ENCODE data around the gene EML6.
"Not testable (repeated sequence)": the region's sequence is repeated elsewhere in the genome, so short reads cannot be mapped to it uniquely, and the experiment has no call there.

The EML6 gene

DNA sequence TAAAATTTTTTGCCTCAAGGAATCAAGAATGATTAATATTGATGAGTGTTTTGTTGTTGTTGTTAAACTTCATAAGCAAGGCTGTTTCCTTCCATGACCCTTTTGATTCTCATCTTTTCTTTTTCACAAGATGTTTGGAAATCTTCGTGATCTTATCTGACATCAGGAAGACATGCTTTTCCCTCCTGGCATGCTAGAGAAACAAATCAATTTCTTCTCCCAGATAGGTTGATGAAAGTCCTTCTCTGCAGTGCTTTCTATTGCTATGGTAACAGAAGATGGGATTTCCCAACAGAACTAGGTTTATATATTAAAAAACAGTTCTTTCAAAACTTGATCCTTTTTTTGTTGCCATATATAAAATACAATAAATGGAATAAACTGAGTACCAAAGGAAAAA is 85.2 kb downstream of the EML6 start:
- DNase-seq, result no peak

DNA sequence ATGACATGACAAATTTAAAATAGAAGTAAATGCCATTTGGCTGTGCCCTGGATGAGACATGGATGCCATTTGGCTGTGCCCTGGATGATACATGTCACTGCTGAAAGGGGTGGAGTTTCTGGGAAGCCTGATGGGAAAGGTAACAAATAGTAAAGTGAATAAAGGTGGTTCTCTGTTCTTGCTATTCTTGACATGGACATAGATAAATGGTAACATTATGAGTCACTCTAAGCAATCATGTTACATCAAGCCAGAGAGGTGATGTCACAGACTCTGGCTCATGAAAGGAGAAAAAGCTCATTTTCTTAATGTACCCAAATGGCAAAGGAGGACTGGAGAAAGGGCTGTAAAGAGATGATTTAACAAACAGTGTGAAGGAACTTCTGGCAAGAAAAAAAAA is 86.4 kb downstream of the EML6 start:
- DNase-seq, result no peak

DNA sequence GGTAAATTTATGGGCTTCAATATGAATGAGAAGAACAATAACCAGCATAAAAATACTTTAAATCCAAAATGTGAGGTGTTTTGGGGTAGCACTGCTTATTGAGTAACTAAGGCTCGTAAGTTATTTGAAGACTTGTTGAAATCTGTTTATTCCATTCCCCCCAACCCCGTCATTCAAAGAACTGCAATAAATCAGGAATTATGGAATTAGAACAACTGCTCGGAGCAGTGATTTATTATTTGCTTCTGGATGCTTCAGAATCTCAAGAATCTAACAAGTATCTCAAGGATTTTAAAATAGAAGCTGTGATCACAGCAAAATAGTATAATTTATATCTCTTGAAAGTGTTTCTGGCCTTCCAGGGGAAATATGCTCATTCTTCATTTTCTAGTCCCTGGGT is 86.8 kb downstream of the EML6 start:
- no peak for DNase-seq

DNA sequence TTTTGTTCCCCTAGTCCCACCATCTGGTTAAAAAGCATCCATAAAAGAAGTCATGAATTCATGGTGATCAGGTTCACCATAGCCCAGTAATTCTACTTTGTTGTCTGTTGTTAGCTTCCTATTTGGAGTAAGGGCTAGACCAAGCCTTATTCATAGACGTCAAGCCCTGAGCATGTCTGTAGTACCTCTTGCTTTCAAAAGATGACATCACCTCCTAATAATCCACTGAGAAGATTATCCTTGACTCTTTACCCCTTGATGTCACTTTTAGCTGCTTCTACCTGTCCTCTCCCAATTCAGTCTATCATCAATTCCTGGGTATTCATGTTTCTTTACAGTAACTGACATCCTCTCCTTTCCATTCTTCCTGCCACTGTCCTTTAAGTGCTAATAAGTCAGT is 90.1 kb downstream of the EML6 start:
- no peak for DNase-seq

DNA sequence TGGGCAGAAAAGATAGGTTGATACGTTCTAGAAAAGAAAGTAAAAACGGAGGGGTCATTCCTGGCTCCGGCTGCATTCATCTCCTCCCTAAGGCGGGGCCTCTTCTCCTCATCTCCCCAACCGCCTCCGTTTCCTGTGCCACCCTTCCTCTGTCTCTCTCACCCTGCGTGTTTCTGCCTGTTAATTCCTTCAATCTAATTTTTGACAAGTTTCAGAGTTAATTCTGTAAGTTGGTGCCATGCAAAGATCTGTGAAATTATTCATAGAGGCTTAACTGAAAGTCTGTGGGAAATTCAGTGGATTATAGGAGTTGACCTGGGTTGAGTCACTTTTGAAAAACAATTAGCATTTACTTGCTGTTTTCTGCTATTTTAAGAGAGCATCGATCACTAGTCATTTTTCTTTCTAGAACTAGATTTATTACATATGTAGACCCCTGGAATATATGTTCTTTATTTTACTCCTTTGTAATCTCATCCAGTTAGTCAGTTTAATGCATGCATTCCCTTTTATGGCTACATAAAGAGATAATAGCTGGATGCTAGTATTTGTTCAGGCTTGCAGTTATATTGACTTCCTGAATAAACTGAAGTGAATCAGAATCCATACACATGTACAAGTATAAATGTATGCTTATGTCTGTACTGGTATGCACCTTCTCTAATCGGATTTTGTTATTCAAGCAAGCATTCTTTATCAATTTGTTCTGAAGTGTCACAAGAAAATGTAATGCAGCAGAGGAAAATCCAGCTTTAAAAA is 91.1 kb downstream of the EML6 start:
- DNase-seq, result no peak

DNA sequence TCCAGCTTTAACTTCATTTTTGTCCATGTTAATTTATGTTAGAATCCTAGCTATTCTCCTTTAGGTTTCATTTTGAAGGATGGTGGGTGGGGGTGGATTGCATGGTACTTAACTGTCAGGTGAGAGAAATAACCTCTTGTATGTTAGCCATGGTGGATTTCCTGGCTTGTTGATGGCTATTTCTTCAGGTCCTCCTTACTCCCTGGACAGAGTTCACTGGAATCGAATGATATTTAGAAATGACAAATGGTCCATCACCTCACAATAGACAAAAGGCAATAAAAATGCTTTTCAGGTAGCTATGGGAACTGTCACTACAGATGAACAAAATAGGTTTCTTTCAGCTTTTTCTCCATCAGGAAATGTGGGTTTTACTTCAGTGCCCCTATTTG is 91.7 kb downstream of the EML6 start:
- no peak for DNase-seq

- no peak for DNase-seq
These were observed 94.8 kb downstream of the EML6 start for GRCh38 chr2:54818226-54818625.

DNA sequence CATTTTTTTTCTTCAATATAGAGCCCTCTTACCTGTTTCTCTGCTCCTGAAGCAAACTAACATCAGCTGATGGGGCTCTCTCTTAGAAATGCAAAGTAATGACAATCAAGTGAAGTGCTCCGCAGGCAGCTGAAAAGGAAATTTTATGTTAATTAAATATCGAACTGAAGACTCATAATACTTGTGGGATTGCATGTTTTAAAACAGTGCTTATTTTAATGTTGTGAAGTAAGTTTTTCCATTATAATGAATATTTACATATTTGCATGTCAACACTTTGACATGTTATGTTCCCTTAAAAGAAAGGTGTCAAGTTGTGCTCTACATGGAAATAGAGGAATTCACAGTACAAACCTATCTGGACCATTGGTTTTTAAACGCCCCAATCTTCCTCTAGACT is 97.1 kb downstream of the EML6 start:
- no peak for DNase-seq

DNA sequence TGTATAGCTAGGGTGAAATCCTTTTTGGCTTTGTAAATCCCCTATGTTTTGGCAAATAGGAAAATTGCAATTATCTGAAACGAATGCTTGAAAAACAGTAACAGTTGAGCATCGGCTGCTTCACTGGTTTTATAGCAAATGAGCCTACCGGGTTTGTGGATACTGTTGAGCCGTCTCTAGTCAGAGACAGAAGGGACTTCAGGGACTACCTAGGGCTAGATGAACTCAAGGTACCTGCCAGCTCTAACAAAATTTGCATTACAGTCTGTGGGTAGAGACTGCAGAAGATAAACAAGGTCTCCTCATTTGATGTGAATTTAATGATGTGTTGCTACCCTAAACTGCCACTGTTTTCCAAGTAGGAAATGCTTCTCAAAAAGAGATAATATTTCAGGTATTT is 101.1 kb downstream of the EML6 start:
- DNase-seq, result no peak

DNA sequence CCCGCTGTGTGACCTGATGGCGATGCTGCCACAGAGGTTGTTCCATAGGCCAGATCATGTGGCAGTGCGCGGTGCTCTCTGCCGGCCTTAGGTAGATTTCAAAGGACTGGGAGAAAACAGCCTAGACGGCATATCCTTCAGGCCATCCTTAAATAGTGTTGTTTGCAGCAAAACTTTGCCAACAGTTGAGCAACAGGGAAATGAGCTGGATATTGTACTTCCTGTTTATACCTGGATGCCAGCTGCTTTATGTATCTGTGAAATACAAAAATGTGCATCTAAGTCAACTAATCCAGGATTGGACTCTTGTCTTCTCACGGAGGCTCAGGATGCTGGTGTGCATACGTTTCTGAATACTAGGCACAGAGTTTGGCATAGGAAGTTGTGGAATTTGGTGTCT is 107.1 kb downstream of the EML6 start:
- DNase-seq, result no peak

DNA sequence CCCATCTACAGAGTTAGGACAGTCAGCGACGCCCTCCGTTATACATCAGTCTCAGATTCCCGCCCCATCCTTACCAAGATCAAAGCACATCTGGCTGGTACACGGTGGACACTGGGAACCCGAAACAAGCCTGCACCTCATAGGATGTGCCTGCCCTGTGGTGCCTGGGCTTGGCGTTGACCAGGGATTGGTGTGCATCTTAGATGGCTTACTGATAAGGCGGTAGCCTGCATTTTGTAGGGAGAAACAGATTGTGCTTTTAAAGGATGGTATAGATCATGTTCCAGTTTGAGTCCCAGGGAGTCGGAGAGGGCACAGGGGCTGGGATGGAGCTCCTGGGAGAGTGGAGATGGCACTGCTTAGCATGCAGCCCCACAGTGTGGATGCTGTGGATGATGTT is 108.0 kb downstream of the EML6 start:
- no peak for DNase-seq

- DNase-seq, result no peak
These were observed 111.3 kb downstream of the EML6 start for GRCh38 chr2:54834721-54835120.

GRCh38 chr2:54836477-54836876 is 113.0 kb downstream of the EML6 start:
- DNase-seq, result no peak

GRCh38 chr2:54838585-54839035 is 115.1 kb downstream of the EML6 start:
- DNase-seq, result no peak

DNA sequence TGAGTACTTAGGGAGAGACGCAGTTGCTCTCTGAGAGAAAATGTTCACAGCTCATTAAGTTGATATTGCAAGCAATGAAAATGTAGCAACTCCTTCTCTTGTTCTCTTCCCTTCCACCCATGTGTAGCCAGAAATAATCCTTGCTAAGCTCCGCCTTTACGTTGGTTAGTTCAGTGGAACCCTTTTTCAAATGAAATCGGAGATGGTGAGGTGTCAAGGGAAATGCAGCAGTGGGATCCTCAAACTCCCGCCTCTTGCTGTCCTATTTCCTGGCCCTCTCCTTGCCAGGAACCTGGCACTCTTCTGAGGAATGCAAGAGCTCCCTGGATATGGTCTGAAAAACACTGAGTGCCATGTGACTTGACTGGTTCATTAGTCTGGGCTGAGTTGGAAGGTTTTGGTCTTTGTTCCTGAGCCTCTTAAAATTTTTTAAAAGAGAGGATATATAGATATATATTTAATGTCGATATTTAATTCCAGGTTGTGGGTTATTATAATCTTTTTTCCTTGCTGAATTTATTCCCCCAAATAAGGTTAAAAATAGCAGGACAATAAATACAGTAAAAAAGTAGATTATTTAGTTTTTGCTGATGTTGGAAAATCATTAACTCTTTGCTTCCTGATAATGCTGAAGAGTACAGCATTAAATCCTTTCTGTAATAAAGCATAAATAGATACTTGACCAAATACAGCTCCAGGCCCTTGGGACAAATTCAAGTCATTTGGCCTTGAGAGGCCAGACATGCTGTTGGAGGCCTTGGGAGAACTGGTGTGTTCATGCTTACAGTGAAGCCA is 116.2 kb downstream of the EML6 start:
- no peak for DNase-seq

DNA sequence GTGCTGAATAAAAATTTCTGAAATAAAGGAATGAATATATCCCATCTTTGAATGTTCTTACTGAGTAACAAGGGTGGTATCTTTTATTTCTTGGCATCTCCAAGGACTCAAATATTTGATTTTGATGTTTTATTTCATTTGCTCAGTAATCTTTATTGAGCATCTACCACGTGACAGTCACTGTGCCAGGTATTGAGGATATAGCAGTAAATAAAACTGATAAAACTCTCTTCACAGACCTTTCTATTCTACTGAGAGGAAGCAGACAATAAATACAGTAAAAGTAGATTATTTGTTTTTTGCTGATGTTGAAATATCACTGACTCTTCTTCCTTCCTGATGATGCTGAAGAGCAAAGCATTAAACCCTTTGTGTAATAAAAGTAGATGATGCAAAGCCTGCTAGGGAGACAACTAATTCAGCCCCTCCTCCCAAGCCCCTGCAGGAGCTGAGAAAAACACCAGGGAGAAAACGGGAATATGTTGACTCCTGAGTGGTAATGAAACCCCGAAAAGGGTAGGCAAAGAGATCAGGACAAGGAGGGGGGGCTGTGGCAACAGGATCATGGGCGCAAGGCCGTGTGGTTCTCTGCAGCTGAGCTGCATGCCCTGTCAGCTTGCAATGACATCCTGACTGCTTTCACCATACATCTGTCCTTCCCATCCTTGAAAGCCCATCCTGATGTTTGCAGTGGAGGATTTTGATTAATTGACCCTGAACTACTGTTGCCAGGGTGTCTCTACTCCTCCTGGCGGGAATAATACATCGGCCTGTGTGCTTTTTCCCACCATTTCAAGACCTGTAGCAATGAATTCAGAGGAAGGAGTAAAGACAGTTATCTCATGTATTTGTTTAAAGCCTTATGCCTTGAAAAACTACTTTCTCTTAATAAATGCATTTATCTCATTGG is 117.4 kb downstream of the EML6 start:
- DNase-seq, result no peak

DNA sequence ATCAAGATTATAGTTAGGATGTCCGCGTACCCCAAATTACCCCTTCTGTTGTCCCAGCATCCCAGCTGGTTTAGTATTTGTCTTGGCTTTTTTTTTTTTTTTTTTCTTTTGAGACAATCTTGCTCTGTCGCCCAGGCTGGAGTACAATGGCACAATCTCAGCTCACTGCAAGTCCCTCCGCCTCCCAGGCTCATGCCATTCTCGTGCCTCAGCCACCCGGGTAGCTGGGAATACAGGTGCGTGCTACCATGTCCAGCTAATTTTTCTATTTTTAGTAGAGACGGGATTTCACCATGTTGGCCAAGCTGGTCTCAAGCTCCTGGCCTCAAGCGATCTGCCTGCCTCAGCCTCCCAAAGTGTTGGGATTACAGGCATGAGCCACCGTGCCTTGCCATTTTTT is 118.0 kb downstream of the EML6 start:
- DNase-seq, result not testable (repeated sequence)

GRCh38 chr2:54845094-54845493 is 121.6 kb downstream of the EML6 start:
- DNase-seq, result no peak

GRCh38 chr2:54845514-54845913 is 122.1 kb downstream of the EML6 start:
- no peak for DNase-seq

- DNase-seq, result no peak
These were observed 127.0 kb downstream of the EML6 start for GRCh38 chr2:54850171-54851122.

DNA sequence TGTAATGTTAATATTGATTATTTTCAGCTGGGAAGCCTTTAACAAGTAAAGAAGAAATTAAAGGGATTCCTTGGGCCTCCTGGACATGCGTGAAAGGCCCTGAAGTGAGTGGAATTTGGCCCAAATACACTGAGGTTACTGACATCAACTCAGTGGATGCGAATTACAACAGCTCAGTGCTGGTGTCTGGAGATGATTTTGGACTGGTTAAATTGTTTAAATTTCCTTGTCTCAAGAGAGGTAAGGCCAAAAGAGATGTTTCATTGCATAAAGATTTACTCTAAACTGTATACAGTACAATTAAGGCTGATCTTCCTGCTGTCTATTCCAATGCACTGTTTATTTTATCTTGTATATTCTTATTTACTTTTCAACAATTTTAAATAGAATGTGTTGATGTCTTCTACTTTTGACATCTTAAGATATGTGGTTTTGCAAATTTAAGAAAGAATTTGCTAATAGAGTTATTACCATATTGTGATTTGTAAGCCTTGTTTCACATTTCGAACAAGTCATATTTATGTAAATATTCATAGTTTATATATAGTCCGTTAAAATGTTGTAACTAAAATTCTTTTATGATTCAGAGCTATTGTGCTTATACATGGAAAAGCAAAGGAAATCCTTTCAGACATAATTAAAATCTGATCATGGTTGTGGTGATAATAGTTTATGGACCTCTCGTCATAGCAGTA is 130.3 kb downstream of the EML6 start:
- no peak for DNase-seq

- DNase-seq, result no peak
These were observed 132.0 kb downstream of the EML6 start for GRCh38 chr2:54855434-54855833.
